NCI-H2171 treated with DMSO at 0.1 percent for 48 hours (cell line): Measurements from ENCODE around the gene SGK1.
A peak's percentile ranks its signal among the peaks of the same experiment; 100 is the strongest.

Source experiments
- DNase-seq: peaks from one replicate; lab custom pipeline; 2025; lab: John Stamatoyannopoulos, UW

The SGK1 gene

GRCh38 chr6:134123666-134124208 is 194.2 kb downstream of the SGK1 start:
- DNase-seq: peak; percentile 79

GRCh38 chr6:134122775-134123174 is 195.1 kb downstream of the SGK1 start:
- DNase-seq: no peak

GRCh38 chr6:134119486-134119885 is 198.4 kb downstream of the SGK1 start:
- DNase-seq: peak; percentile 48
